Amniotic epithelial cell (primary cell): ENCODE results near the gene RGMA.
"Not testable (repeated sequence)": the region's sequence is repeated elsewhere in the genome, so short reads cannot be mapped to it uniquely, and the experiment has no call there.

Experiments
- DNase-seq: peaks from one replicate; pipeline ENCODE4 v3.0.0-alpha.2; 2010; ENCODE audit warnings: low read depth

RGMA gene

GRCh38 chr15:93048426-93048721 is 40.6 kb downstream of the RGMA start:
- DNase-seq: no peak

GRCh38 chr15:93047621-93048425 is 41.2 kb downstream of the RGMA start:
- DNase-seq: no peak

- no peak for DNase-seq
Measured at GRCh38 chr15:93046721-93047120, 42.3 kb downstream of the RGMA start.

GRCh38 chr15:93046120-93046519 is 42.9 kb downstream of the RGMA start:
- DNase-seq: no peak

- DNase-seq: no peak
Measured at GRCh38 chr15:93045191-93045785, 43.7 kb downstream of the RGMA start.

- DNase-seq: no peak
Measured at GRCh38 chr15:93044301-93045190, 44.5 kb downstream of the RGMA start.

- no peak for DNase-seq
Measured at GRCh38 chr15:93043621-93044300, 45.2 kb downstream of the RGMA start.

GRCh38 chr15:93042691-93043378 is 46.2 kb downstream of the RGMA start:
- no peak for DNase-seq

GRCh38 chr15:93042211-93042610 is 46.8 kb downstream of the RGMA start:
- no peak for DNase-seq

- DNase-seq: no peak
Measured at GRCh38 chr15:93041159-93041547, 47.9 kb downstream of the RGMA start.

GRCh38 chr15:93040288-93041158 is 48.5 kb downstream of the RGMA start:
- no peak for DNase-seq

GRCh38 chr15:93039562-93040287 is 49.3 kb downstream of the RGMA start:
- not testable (repeated sequence) for DNase-seq

GRCh38 chr15:93037820-93038705 is 50.9 kb downstream of the RGMA start:
- no peak for DNase-seq

- no peak for DNase-seq
Measured at GRCh38 chr15:93036951-93037819, 51.8 kb downstream of the RGMA start.

- DNase-seq: peak; percentile 40
Measured at GRCh38 chr15:93035953-93036810, 52.8 kb downstream of the RGMA start.

GRCh38 chr15:93035092-93035915 is 53.7 kb downstream of the RGMA start:
- DNase-seq: no peak
